Islet of Langerhans (tissue), 1 donor: ENCODE results near the gene DAPP1.

ENCODE experiments used
- FAIRE-seq: peaks from one replicate; lab custom pipeline; 2011; peaks lifted over from hg19 to GRCh38; lab: Jason Lieb, UNC

Gene DAPP1

DNA sequence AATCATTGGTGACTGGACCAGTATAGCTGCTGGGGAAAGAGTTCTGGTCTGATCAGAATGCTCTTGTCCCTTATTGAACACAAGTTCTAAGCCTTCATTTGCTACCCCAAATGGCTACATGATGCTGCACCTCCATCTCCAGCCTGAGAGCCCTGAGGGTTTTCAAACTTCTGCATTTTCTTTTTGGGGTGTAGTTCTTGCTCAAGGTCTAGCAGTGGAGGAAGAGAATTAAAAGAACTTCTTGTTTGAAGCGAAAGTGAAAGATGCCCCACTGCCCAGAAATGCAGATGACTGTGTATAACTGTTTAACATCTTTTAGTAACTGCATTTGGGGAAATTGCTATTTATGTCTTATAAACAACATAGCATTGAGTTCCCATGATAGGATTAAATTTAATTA, 39.1 kb downstream of the DAPP1 start:
- no peak for FAIRE-seq

DNA sequence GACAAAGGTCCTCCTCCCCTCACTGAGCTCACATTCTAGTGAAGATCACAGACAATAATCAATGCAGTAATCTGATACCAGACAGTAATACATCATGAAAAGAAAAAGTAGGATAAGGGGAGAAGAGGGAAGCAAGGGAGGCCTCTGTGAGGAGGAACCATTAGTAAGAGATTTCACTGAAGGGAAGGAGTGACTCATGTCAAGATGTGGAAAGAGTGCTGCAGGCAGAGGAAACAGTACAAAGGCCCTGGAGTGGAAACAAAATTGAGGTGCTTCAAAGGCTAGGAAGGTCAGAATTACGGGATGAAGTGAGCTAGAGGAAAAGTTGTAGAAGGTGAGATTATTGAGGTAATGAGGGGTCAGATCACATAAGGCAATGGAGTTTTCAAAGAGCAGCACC, 39.5 kb downstream of the DAPP1 start:
- FAIRE-seq = no peak

- no peak for FAIRE-seq
Measured at GRCh38 chr4:99857307-99857706, 40.7 kb downstream of the DAPP1 start.

GRCh38 chr4:99859618-99860017, 43.0 kb downstream of the DAPP1 start:
- FAIRE-seq = no peak

DNA sequence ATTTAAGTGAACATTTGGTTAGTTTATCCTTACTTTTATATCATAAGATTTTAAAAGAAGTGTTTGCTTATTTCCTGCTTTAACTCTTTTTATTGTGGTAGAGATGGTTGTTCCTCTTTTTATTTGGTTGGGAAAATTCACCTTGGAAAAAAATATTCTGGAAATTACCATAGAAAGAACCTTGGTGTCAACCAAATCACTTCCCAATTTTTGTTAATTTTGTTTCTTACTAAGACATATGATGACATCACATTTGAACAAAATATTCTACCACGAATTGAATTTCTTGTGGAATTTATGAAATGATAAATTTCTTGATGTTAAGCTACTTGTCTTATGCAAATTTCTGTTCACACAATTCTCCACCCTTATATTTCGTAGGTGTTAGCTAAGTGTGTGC, 43.9 kb downstream of the DAPP1 start:
- no peak for FAIRE-seq

DNA sequence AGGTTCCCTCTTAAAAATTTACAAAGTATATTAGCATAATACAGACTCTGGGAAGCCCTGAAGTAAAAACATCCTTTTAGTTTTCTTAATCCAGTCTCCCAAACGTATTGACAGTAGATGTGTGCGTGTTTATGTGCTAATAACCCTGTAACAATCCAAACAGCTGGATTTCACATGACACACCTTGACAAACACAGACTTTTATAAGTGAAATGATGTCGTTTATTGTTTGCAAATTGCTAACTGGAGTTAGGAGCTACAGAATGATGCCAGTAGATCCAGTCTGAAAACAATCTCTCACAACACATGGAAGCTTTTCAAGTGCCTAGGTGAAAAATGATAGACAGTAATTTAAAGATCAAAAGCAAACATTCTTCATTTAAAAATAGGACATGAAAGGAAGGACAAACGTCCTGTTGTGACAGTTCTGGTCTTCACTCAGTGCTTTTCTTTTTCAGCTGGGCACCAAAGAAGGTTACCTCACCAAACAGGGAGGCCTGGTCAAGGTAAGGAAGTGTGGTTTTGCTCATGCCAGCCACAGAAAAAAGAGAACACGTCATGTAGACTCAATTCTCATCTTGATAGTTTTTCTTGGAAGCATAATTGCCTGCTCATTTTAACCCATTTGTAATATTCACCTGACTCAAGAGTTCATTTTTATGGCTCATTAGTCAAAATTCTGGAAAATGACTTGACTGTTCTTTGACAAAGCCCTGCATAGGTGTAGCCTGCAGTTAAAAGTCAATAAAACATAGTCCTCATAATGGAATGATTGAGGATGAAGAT, 44.7 kb downstream of the DAPP1 start:
- peak; percentile 84 for FAIRE-seq

- FAIRE-seq = no peak
Measured at GRCh38 chr4:99863804-99864203, 47.2 kb downstream of the DAPP1 start.

DNA sequence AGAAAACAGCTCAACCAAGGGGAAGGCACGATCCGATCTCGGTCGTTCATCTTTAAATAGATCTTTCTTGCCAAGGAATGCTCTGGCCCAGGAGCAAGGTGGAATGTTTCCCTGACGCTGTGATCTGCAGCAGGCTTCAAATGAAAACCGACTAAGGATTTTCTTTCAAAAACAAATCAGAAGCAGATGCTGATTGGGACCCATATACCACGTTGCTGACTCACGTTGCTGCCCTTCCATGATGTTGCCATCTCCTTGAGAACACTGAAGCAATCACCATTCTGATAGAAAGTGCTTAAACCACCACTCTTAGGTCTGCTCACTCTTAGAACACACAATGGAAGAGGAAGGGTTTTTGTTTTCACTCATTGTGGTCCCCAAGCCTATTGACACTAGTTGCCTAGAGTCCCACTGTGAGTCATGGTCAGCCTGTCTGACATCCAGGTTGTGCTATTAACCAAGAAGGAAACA, 51.5 kb downstream of the DAPP1 start:
- FAIRE-seq = no peak

- FAIRE-seq = no peak
Measured at GRCh38 chr4:99872570-99872969, 55.9 kb downstream of the DAPP1 start.

GRCh38 chr4:99875071-99875470, 58.4 kb downstream of the DAPP1 start:
- FAIRE-seq = no peak

GRCh38 chr4:99876946-99877345, 60.3 kb downstream of the DAPP1 start:
- FAIRE-seq = no peak

- no peak for FAIRE-seq
Measured at GRCh38 chr4:99878604-99879003, 62.0 kb downstream of the DAPP1 start.

DNA sequence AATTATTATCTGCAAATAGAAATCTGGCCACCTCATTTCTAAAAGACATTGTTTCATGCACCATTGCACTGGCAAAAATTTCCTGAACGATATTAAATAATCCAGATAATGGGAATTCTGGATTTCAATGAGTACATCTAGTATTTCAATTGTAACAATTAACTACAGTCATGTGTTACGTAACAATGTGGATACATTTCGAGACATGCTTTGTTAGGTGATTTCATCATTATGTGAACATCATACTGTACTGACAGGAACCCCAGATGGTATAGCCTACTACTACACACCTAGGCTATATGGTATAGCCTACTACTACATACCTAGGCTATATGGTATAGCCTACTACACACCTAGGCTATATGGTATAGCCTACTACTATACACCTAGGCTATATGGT, 62.8 kb downstream of the DAPP1 start:
- no peak for FAIRE-seq

DNA sequence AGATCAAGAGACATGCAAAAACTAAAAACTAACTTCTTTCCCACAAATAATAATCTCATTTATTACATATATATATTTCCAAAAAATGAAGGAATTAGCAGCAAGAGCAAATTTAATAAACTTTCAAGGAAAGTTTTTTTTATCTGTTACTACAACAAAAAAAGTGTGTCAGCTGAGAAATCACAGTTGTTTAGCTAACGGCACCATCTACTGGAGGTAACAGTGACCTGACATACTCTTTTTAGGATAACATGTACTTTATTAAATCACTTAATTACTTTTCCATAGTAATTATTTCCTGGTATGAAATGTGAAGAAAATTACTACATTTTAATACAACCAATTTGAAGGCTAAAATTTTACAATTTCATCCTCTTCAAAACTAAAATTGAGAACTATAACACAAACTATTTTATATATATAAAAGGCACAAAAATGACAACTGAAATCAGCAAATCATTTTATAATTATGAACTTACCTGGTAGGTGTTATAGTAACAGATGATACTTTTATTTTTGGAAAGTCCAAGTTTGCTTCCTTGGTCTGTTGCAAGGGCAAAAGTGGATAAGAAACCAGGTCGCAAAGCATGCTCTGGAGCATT, 68.5 kb downstream of the DAPP1 start:
- FAIRE-seq = peak; percentile 95

- FAIRE-seq = peak; percentile 24
Measured at GRCh38 chr4:99885687-99886086, 69.1 kb downstream of the DAPP1 start.

DNA sequence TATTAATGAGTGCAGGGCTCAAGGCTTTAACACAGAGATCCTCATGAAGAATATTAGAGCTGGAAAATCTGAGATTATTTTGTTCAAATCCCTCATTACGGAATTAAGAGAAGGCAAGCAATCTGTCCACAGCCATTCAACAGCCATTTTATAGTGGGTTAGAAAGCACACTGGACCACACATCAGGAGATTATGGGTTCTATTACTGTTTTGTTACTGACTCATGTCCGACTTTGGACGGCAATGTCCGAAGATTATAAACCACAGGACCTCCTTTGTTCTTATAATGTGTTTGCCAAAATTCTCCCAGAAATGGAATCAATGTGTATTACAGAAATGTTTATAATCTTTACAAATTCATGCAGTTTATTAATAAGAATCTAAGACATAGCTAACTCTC, 69.5 kb downstream of the DAPP1 start:
- no peak for FAIRE-seq

- FAIRE-seq = no peak
Measured at GRCh38 chr4:99887837-99888236, 71.2 kb downstream of the DAPP1 start.

- FAIRE-seq = no peak
Measured at GRCh38 chr4:99891351-99891750, 74.7 kb downstream of the DAPP1 start.

DNA sequence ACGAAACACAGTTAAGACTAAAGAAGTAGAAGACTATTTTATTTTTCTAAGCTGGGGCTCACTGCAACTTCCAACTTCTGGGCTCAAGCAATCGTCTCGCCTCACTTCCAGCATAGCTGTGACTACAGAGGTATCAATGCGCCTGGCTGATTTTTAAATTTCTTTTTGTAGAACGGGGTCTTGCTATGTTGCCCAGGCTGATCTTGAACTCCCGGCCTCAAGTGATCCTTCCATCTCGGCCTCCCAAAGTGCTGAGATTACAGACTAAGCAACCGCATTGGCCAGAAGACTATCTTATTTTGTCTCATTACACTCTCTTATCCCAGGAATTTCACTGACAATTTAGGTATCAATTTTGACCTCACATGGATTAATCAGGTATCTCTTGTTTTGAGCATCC, 76.4 kb downstream of the DAPP1 start:
- FAIRE-seq = no peak

DNA sequence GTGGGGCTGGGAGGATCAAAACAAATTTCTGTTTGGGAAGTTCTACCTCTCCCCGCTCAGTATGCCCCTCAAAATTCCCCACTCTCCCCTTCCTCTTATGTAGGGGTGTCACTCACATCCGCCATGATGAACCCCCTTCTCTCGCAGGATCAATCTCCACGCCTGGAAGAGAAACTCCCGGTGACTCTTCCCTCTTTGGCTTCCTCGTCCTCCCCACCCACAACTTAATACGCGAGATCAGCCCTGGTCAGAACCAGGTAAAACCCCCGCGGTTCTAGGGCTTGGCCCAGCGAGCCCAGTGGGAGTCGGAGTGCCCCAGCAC, 77.2 kb downstream of the DAPP1 start:
- no peak for FAIRE-seq

GRCh38 chr4:99894161-99894997, 77.8 kb downstream of the DAPP1 start, which contains the start of gene LAMTOR3:
Gene LAMTOR3, minus strand, starts transcription at chr4:99894427. Its CDS starts 464 bp downstream, at chr4:99893963.
- peak; percentile 78 for FAIRE-seq

DNA sequence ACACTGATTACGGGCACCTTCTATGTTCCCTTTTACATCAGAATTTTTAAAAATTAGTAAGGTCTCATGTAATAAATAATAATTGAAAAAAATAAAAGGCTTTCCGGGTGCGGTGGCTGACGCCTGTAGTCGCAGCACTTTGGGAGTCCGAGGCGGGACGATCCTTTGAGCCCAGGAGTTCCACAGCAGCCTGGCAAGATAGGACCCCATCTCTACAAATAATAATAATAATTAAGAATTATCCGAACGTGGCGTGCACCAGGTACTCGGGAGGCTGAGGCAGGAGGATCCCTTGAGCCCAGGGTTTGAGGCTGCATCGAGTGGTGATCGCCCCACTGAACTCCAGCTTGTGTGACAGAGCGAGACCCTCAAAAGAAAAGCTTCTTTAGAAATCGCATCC, 78.4 kb downstream of the DAPP1 start:
- no peak for FAIRE-seq

DNA sequence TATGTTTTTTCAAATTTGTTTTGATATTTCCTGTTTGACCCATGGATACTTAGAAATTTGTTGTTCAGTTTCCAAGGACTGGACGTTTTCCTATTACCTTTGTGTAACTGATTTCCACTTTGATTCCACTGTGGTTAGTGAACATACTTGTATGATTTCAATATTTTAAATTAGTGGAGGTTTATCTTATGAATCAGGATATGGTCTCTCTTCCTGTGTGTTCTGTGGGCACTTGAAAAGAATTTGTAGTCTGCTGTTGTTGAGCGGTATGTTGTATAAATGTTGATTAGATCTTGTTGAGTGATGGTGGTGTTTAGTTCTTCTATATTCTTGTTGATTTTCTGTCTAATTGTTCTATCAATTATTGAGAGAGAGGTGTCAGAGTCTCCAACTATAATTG, 98.8 kb downstream of the DAPP1 start:
- no peak for FAIRE-seq
